Umbilical cord (tissue), 2 donors: ENCODE data around the gene PRDM16. TPM values are rescaled to one million over a fixed set of nuclear protein-coding genes. Genes with fewer than 3 reads are reported as not detected.

Source experiments
- DNase-seq: peaks from one replicate; pipeline ENCODE4 v3.0.0-alpha.2; 2015; ENCODE audit warnings: low spot score
- total RNA-seq: library from RNA; depleted of rRNA; stranded (reverse); fragments of >200 nt; gene quantifications from one replicate; pipeline ENCODE4 v1.2.3, GENCODE V29; 2014; ENCODE audit warnings: low replicate concordance; ENCODE audit not compliant: insufficient read depth

Gene PRDM16
- total RNA-seq, 1 donor from 2014 or later = 6.3 TPM

- DNase-seq = no peak
These were observed 35.1 kb downstream of the PRDM16 start for GRCh38 chr1:3103967-3104677.

GRCh38 chr1:3105167-3105863 is 36.3 kb downstream of the PRDM16 start:
- peak; percentile 15 for DNase-seq

- no peak for DNase-seq
These were observed 37.2 kb downstream of the PRDM16 start for GRCh38 chr1:3106216-3106615.

- DNase-seq = no peak
These were observed 38.2 kb downstream of the PRDM16 start for GRCh38 chr1:3107201-3107600.

DNA sequence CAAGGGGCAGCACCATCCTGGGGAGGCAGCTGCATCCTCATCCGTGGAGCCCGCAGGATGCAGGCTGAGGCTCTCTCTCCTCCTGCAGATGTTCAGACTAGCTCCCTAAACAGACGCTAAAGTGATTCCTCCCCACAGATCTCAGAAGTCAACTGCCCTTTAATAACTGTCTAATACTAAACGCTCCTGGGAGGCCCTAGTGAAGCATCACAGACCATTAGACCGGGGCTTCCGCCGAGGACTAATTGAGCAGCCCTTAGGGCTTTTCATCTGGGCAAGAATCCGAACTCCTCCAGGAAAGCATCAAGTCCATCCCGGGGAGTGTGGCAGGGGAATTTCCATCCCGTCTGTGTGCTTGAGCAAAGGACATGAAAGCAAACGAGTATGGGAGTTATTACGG is 40.4 kb downstream of the PRDM16 start:
- no peak for DNase-seq

DNA sequence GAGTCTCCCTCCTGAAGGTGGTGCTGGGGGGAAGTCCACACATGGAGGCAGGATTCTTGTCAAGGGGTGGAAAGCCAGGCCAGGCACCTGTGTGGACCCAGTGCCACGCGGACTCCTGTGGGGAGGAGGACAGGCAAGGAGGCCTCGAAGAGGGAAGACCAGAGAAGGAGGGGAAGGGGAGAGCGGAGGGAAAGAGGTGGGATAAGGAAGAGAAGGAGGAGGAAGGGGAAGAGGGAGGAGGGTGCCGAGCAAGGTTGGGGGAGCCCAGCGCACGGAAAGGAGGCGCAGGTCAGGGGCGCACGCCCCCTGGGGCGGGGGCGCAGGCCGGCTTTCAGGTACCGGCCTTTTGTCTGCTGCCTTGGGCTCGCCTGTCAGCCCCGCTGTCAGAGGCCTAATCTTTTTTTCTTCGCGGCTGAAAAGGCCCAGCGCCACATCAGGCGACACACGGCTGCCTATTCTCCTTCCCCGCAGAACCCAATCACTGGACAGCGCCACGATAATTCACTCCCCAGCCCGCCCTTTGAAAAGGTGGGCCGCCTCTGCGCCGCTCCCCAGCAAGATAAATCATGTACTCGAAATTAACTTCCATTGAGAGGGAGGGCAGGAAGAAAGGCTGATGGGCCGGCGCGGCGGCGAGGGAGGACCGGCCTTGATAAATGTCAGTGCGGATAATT is 42.5 kb downstream of the PRDM16 start:
- no peak for DNase-seq

- DNase-seq = no peak
These were observed 43.5 kb downstream of the PRDM16 start for GRCh38 chr1:3112526-3112925.

DNA sequence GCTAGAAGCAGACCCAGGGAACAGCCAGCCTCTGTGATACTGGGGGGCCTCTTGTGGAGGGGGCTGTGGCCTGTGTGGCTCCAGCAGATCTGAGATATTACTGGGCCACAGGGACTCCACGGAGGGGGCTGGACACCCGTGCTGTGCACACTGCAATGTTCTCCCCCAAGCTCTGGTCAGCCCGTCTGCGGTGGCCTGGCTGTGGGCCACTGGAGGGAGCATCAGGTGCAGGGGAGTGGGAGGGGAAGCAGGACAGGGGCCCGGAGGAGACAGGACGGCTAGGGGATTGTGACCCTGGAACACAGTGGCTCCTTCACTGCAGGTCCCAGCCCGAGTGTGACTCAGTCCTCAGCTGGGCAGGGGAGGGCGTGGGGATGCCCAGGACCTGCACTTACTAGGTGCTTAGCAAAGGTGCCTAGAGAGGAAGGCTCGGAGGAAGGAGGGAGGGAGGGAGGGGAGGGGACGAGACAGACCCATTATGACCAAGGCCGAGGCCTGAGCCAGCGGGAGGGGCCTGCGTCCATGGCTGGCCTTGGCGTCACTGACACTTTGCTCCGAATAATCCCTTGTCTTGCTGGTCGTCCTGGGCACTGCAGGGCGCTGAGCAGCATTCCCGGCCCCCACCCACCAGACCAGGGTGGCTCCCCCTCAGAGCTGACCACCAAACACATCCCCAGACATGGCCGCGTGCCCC is 44.2 kb downstream of the PRDM16 start:
- DNase-seq = no peak

GRCh38 chr1:3113741-3114056 is 44.7 kb downstream of the PRDM16 start:
- no peak for DNase-seq

DNA sequence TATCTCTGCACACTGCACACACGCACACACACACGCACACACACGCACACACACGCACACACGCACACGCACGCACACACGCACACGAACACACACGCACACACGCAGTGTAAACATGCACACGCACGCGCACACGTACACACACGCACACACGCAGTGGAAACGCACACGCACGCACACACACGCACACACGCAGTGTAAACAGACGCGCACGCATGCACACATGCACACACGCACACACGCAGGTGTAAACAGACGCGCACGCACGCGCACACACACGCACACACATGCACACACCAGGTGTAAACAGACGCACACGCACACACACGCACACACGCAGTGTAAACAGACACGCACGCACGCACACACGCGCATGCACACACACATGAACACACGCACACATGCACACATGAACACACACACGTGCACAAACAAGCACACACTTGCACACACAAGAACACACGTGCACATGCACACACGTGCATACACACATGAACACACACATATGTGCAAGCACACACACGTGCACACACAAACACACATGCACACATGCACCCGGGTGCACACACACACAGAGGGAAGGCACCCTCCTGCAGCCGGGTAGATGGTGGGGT is 45.2 kb downstream of the PRDM16 start:
- DNase-seq = no peak

GRCh38 chr1:3114846-3115245 is 45.8 kb downstream of the PRDM16 start:
- no peak for DNase-seq

DNA sequence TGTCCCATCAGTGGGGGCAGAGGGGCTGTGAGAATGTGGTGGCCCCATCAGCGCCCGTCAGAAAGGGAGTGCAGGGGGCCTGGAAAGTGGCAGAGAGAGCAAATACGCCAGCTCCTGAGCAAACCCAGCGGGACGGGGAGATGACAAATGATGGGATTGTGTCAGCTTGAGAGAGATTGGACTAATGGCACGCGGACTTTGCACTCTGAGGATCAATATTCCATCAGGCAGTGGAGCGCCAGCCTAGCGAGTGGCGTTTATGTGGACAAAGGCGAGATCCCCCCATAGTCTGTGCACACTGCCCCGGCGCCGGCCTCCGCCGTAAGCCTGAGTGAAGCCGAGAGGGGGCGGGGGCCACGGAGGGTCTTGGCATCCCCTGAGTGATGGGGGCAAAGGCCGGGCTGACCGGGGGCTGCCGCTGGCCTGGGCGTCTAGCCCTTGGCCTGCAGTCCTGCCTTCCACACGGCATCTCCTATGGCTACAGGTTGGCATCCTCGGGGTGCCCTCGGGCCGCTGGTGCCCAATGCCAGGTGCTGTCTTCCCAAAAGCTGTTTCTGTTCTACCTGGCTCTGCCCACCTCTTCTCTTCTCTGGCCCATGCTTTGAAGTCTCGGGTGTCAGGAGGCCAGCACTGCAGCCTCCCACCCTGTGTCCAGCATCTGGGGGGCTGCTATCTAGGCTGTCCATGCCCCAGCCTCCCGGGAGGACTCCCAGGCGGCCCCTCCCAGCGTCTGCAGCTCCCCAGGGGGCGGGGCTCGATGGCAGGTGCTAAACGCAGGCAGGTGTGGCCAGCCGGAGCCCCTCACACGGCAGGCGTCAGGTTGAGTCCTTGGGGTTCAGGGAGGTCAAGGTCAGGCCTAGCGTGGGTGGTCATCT is 46.5 kb downstream of the PRDM16 start:
- no peak for DNase-seq

DNA sequence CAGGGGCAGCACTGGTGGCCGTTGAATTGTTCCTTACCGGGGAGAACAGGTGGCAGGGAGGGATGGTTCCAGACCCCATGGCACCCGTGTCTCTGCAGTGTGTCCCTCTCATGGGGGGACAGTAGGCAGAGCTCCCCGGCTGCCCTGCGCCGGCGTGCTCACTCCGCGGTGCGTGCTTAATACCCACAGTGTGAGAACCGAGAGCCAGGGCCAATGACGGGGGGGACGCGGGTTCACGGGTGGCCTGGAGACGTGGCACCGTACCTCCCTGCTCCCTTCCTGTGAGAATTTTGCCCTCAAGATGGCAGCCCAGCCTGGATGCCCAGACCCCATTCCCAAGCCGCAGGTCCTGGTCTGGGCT is 47.1 kb downstream of the PRDM16 start:
- no peak for DNase-seq

DNA sequence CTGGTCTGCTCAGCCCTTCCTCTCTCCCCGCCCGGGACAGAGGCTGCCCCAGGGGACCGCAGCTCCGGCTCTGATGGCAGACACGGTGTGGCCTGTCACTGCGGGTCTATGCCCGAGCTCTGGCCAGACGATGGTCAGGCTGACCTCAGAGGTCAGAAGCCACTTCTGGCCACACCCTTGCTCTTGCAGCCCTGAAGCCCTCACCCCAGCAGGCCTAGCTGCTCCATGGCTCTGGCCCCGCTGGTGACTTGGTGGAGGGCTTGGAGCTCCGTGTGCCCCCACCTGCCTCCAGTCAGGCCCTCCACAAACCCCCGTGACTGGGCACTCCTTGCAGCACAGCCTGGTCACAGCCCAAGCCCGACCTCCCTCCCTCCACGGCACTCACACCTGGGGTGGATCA is 47.6 kb downstream of the PRDM16 start:
- no peak for DNase-seq

- DNase-seq = no peak
These were observed 48.9 kb downstream of the PRDM16 start for GRCh38 chr1:3117879-3118278.

- DNase-seq = no peak
These were observed 50.1 kb downstream of the PRDM16 start for GRCh38 chr1:3119061-3119460.

- no peak for DNase-seq
These were observed 50.7 kb downstream of the PRDM16 start for GRCh38 chr1:3119725-3120124.

GRCh38 chr1:3120140-3120539 is 51.1 kb downstream of the PRDM16 start:
- DNase-seq = peak; percentile 18

DNA sequence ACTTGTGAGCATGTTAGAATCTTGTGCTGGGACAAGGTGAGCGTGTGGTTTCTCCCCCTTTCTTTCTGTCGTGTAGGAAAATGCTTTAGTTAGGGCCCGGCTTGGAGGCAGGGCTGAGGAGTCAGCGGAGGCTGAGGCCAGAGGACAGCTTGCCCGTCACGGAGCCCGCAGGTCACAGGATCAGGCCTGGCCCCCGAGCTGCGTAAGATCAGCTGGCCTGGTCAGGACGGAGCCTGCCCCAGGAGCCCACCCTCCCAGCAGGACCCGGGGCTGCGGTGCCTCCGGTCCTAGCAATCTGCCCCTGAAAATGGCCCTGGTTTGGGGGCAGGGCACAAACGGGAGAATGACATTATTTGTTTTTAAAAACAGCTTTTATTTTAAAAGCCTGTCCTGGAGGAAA is 52.0 kb downstream of the PRDM16 start:
- DNase-seq = no peak

DNA sequence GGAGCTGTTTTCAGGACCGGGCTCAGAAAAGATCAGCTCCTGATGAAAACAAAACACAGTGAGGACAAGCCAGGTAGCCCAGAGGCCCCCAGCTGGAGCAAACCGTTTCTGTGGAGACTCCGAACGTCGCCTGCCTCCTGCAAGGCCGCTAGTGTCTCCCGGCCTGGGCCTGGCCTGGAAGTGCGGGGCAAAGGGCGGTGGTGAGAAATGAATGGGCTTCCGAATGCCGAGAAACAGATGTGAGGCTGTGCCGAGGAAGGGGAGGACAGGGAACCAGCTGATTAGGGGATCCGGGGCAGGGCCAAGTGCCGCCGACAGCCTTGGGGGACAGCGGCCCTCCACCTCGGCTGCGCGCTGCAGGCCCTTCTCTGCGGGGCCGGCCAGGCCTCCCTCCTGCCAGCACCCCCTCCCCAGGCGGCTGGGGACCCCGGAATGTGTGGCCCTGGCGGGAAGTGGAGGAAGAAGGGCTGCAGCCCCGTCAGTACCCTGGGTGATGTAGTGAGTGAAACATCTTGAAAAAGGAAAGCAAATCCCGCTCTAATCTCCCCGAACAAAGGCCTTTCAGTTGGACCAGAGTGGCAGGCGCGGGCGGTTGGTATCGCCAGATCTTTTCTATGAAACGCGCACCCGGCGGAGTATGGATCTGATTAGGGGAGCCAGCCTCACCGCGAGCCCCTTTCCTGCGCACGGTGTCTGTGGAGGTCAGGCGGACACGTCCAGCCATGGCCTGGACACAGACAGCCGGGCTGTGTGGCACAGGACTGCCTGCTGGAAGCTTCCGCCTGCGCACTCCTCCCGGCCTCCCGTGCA is 52.6 kb downstream of the PRDM16 start:
- no peak for DNase-seq
